HL-60 (cell line): ENCODE data around the gene GRIK2.

Experiments
- POLR2AphosphoS5 ChIP-seq: IDR thresholded peaks from 2 replicates; pipeline ENCODE4 v1.6.1; 2012; ENCODE audit warnings: low read depth
- SPI1 ChIP-seq: IDR thresholded peaks from 2 replicates; pipeline ENCODE4 v1.6.1; 2012; ENCODE audit warnings: low read depth, mild to moderate bottlenecking, borderline replicate concordance
- TF ChIP-seq, protein P1 (sequence below): IDR thresholded peaks from one replicate; pipeline ENCODE4 v1.5.1; 2011; ENCODE audit warnings: low read length, control low read depth, inconsistent platforms; ENCODE audit not compliant: insufficient read depth
- TF ChIP-seq, protein P2 (sequence below): IDR thresholded peaks from 2 replicates; pipeline ENCODE4 v1.6.1; 2012; ENCODE audit warnings: low read depth; ENCODE audit not compliant: insufficient replicate concordance

DNA sequence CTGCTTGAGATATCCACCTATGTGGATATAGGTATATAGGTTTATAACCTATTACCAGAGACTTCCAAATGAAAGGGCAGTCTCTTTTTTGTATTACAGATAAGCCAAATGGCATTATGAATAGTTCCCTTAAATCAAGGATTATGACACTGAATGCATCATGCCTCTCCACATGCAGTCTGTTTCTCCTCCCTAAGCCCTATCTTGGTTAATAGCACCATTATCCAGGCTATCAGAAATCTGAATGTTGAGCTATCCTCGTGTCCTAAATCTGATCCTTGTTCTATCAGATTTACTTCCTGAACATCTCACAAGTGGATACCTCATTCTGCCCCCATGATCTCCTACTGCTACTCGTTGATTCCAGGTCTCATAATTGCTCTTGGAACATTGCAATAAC, 138.0 kb downstream of the GRIK2 start:
- TF ChIP-seq, protein P1, sequence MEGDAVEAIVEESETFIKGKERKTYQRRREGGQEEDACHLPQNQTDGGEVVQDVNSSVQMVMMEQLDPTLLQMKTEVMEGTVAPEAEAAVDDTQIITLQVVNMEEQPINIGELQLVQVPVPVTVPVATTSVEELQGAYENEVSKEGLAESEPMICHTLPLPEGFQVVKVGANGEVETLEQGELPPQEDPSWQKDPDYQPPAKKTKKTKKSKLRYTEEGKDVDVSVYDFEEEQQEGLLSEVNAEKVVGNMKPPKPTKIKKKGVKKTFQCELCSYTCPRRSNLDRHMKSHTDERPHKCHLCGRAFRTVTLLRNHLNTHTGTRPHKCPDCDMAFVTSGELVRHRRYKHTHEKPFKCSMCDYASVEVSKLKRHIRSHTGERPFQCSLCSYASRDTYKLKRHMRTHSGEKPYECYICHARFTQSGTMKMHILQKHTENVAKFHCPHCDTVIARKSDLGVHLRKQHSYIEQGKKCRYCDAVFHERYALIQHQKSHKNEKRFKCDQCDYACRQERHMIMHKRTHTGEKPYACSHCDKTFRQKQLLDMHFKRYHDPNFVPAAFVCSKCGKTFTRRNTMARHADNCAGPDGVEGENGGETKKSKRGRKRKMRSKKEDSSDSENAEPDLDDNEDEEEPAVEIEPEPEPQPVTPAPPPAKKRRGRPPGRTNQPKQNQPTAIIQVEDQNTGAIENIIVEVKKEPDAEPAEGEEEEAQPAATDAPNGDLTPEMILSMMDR: no peak
- TF ChIP-seq, protein P2, sequence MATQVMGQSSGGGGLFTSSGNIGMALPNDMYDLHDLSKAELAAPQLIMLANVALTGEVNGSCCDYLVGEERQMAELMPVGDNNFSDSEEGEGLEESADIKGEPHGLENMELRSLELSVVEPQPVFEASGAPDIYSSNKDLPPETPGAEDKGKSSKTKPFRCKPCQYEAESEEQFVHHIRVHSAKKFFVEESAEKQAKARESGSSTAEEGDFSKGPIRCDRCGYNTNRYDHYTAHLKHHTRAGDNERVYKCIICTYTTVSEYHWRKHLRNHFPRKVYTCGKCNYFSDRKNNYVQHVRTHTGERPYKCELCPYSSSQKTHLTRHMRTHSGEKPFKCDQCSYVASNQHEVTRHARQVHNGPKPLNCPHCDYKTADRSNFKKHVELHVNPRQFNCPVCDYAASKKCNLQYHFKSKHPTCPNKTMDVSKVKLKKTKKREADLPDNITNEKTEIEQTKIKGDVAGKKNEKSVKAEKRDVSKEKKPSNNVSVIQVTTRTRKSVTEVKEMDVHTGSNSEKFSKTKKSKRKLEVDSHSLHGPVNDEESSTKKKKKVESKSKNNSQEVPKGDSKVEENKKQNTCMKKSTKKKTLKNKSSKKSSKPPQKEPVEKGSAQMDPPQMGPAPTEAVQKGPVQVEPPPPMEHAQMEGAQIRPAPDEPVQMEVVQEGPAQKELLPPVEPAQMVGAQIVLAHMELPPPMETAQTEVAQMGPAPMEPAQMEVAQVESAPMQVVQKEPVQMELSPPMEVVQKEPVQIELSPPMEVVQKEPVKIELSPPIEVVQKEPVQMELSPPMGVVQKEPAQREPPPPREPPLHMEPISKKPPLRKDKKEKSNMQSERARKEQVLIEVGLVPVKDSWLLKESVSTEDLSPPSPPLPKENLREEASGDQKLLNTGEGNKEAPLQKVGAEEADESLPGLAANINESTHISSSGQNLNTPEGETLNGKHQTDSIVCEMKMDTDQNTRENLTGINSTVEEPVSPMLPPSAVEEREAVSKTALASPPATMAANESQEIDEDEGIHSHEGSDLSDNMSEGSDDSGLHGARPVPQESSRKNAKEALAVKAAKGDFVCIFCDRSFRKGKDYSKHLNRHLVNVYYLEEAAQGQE: no peak
- TF ChIP-seq POLR2AphosphoS5 (no peak), SPI1 (no peak)
